HEK293 (cell line): ENCODE results near the gene ABL2.

Experiments
- ATF2 ChIP-seq: fragments of 450-650 bp; formaldehyde crosslinking; IDR thresholded peaks from 2 replicates; pipeline ENCODE4 v1.5.1; 2016; ENCODE audit warnings: missing biosample characterization, missing genetic modification characterization, low read depth
- OVOL3 ChIP-seq: fragments of 450-650 bp; formaldehyde crosslinking; IDR thresholded peaks from 2 replicates; pipeline ENCODE4 v1.5.1; 2016; ENCODE audit warnings: missing biosample characterization, missing genetic modification characterization

- TF ChIP-seq OVOL3 (tag by site-specific recombination) (no peak), ATF2 (tag by site-specific recombination) (no peak)
Observed at GRCh38 chr1:179168536-179168935, 60.9 kb downstream of the ABL2 start.
